NCI-H2196 treated with DMSO at 0.1 percent for 48 hours (cell line): ENCODE measurements around the gene MPI.
A peak's percentile ranks its signal among the peaks of the same experiment; 100 is the strongest.
"Not testable (repeated sequence)": the region's sequence is repeated elsewhere in the genome, so short reads cannot be mapped to it uniquely, and the experiment has no call there.

Experiments used
- DNase-seq: peaks from one replicate; lab custom pipeline; 2025; ENCODE audit not compliant: unreplicated experiment; lab: John Stamatoyannopoulos, UW

The MPI gene

DNA sequence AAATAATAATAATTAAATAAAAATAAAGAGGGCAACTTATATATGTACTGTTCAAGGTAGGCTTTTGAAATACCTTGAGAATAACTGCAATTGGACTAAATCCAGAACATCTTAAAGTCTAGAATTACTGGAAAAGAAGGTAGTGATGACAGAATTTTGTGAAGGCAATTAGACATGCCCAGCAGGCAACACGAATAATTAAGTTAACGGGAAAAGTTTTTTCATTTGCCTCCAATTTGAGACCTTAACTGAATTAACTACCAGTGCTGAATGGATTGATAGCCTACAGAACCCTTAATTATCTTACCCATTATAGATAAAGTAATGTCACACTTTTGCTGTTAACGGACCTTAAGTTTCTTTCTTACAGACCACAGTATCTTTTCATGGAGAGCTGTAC lies 34.7 kb downstream of the MPI start:
- DNase-seq = no peak

- no peak for DNase-seq
Observed at GRCh38 chr15:74928771-74929198, 38.9 kb downstream of the MPI start.

- no peak for DNase-seq
Observed at GRCh38 chr15:74933573-74933972, 43.7 kb downstream of the MPI start.

DNA sequence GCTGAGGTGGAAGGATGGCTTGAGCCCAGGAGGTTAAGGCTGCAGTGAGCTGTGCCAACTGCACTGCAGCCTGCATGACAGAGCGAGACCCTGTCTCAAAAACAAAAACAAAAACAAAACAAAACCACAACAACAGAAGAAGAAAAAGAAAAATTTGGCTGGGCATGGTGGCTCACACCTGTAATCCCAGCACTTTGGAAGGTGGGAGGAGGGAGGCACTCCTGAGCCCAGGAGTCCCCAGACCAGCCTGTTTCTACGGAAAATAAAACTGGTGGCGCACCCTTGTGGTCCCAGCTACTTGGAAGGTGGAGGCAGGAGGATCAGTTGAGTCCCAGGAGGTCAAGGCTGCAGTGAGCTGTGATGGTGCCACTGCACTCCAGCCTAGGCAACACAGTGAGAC lies 45.4 kb downstream of the MPI start:
- DNase-seq = not testable (repeated sequence)

DNA sequence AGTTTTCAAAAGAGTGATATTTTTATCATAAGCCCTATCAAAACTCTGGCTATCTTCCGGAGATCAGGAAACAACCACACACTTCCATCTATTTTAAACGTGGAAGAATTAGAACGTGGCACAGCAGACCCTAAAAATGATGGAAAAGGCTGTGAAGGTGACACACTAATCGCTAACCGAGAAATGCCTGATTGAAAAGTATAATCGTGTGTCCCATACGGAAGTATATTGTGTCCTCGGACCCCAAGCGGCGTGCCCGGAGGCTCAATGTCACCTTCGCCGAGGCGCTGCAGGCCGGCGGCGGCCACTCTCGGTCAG lies 47.4 kb downstream of the MPI start:
- no peak for DNase-seq

DNA sequence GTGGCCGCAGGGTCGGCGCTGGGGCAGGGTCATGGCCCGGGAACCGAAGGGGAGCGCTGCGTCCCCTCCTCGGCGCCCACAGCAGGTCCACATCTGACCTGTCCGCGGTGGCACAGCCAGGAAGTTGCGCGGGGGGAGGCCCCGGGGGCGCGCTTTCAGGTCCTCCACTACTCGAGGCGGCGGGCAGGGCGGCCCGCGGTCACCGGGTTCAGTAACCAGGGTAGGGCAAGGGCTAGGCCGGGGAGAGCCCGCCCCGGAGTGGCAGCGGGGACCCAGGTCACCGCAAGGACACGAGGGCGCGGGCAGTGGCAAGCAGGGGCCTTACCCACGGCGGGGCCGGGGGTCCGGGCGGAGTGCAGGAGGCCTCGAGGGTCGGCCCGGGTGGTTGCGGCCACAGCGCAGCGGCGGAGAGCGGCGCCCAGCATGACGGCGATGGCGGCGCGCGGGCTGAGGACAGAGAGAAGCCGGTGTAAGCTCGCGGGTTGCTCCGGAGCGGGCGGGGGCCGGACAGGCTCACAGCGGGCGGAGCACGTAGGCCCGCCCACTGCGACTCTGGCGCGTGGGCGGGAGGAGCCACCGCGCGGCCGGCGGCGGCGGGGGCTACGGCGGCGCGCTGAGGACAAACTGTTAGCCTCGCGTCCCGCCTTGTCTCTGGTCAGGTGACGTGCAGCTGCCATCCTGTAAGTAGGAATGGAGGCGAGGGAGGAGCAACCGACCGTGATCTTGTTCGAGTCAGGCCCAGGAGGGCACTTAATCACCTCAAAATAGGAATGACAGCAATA lies 47.9 kb downstream of the MPI start, which contains the start of gene COX5A:
TSS of gene COX5A (minus strand) at position 484 of the 782 bp plus-strand sequence. CDS start at position 425, 59 bp downstream.
- peak; percentile 71 for DNase-seq

DNA sequence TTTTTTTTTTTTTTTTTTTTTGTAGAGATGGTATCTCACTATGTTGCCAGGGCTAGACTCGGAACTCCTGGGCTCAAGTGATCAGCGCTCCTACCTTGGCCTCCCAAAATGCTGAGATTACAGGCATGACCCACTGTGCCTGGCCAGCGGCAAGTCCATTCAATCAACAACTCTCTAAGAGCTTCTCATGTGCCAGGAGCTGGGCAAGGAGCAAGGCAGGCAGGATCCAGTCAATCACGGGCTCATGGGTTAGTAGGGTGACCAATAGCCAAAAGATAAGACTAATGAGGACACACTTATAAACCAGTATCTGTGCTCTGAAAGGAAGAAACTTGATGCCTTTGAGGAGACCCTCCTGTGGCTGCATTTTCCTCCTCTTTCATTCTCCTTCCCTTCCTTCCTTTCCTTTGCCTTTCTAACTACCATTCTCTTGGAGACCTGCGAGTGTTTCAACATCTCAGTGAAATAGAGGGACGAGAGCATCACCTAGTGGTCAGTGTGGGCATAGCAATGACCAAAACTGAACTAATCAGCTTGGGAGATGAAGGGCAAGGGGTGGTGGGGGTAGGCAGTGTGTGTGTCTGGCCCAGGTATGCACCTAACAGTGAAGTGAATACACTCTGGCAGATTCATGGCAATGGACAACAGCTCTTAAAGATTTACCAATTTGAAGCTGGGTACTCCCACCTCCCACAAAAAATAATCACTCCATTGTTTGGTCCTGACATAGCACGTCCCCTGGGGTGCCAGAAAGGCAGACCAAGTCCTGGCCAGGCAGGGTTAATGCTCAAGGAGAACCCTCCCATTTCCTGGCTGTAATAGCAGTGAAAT lies 60.5 kb downstream of the MPI start:
- DNase-seq = peak; percentile 10

GRCh38 chr15:74951006-74951405 lies 61.2 kb downstream of the MPI start:
- no peak for DNase-seq
